ENCODE data around the gene MINDY2. TPM values are rescaled to one million over a fixed set of nuclear protein-coding genes. Genes with fewer than 3 reads are reported as not detected.

The MINDY2 gene
- total RNA-seq, 1 experiment from 2014 or later, result 17.6 TPM

GRCh38 chr15:58746174-58746573, 24.9 kb upstream of the MINDY2 start:
- no peaks in the 10 kb centered on the region for H3K9me2 ChIP-seq (ENCODE audit: insufficient read depth)
- no peaks in the 10 kb centered on the region for H3K36me3 ChIP-seq (ENCODE audit: control insufficient read depth in 1 of 2, insufficient read depth in 2 of 2, low read length in 2 of 2)
- ChIA-PET CTCF (no interaction called here), RAD21 (ENCODE audit: low non-redundant PET in 1 of 2, low total read pairs in 2 of 2, uncharacterized antibody in 2 of 2, unreplicated experiment in 2 of 2) (no interaction called here), POLR2A (interaction anchor here (0.9 kb wide), 1 partner anchor 21 kb away, joined by 3 read pairs; no protein-coding TSS in a partner anchor)
- H3K27ac ChIP-seq (ENCODE audit: low read depth, low read length), result no peak overlapping the region
- no peak overlapping the region for H2AFZ ChIP-seq (ENCODE audit: low read depth, low read length, poor library complexity, severe bottlenecking)
- H3K9ac ChIP-seq (ENCODE audit: low read length), result no peak overlapping the region
- TF ChIP-seq YY1 (IDR thresholded peaks at IDR 0.05; ENCODE audit: extremely low read depth, insufficient replicate concordance, low read depth, low read length), result no peak
- no peak for TF ChIP-seq SP1 (IDR thresholded peaks at IDR 0.05; ENCODE audit: low read depth)
- TF ChIP-seq ZBTB33 (IDR thresholded peaks at IDR 0.05; ENCODE audit: extremely low read depth, insufficient replicate concordance, low read length), result no peak
- TF ChIP-seq JUND (IDR thresholded peaks at IDR 0.05), result no peak
- no peak for TF ChIP-seq ATF3 (IDR thresholded peaks at IDR 0.05)
- TF ChIP-seq CBX3 (IDR thresholded peaks at IDR 0.05; ENCODE audit: low read depth), result no peak
- no peak for TF ChIP-seq RAD21 (IDR thresholded peaks at IDR 0.05; ENCODE audit: low read depth)
- TF ChIP-seq EZH2phosphoT487 (IDR thresholded peaks at IDR 0.05; ENCODE audit: borderline replicate concordance), result no peak
- TF ChIP-seq POLR2AphosphoS5 (IDR thresholded peaks at IDR 0.05; ENCODE audit: low read depth, low read length), result no peak
- no peak for TF ChIP-seq ZFX (IDR thresholded peaks at IDR 0.05)
- TF ChIP-seq CTCF (IDR thresholded peaks at IDR 0.05 in 2 of 3, conservative IDR thresholded peaks at IDR 0.05 in 1 of 3; ENCODE audit: borderline replicate concordance in 1 of 3, insufficient read depth in 1 of 3, low read depth in 2 of 3, low read length in 2 of 3), result no peak
- no peak for TF ChIP-seq REST (IDR thresholded peaks at IDR 0.05; ENCODE audit: low read depth)
- no peak for TF ChIP-seq EGR1 (IDR thresholded peaks at IDR 0.05; ENCODE audit: low read depth)
- no peak for TF ChIP-seq SIN3A (IDR thresholded peaks at IDR 0.05; ENCODE audit: low read depth)
- no peak for TF ChIP-seq POLR2A (IDR thresholded peaks at IDR 0.05; ENCODE audit: borderline replicate concordance, extremely low read depth, insufficient read depth, insufficient read length)
- TF ChIP-seq CEBPB (IDR thresholded peaks at IDR 0.05; ENCODE audit: low read depth), result no peak
- H3K79me2 ChIP-seq (ENCODE audit: insufficient read depth, low read length), result peaks cover 78% of the 10 kb centered on the region
- no peak overlapping the region for H3K4me3 ChIP-seq (replicated peaks in 1 of 2; ENCODE audit: low read depth in 1 of 2, low read length in 2 of 2)
- no peak overlapping the region for H3K4me2 ChIP-seq (ENCODE audit: low read length)
- BruUV-seq (replicated peaks), result no TSS peak
- H3K27me3 ChIP-seq (ENCODE audit: insufficient read depth, low read length), result no peaks in the 10 kb centered on the region
- intact Hi-C loops (cut with micrococcal nuclease), result no loop called here
- peaks cover 10 to 18% of the 10 kb centered on the region in 2 experiments for H3K4me1 ChIP-seq (ENCODE audit: control insufficient read depth in 1 of 2, insufficient read depth in 2 of 2, low read length in 2 of 2)
- no peaks in the 10 kb centered on the region for H3K9me3 ChIP-seq (ENCODE audit: control insufficient read depth in 1 of 2, insufficient read depth in 1 of 2, low read depth in 1 of 2, low read length in 2 of 2)
- ATAC-seq (no peak), DNase-seq (ENCODE audit: low read depth, low spot score) (no peak)
- H4K20me1 ChIP-seq (ENCODE audit: insufficient read depth), result no peaks in the 10 kb centered on the region
